ENCODE measurements around the gene VTI1A. TPM values are rescaled to one million over a fixed set of nuclear protein-coding genes. Genes with fewer than 3 reads are reported as not detected.

The VTI1A gene
- total and polyA plus RNA-seq, 2 of the 13 experiments (the other 11 are each of a cell fraction or from before 2014, with no cell fraction given), result 11.7 to 32.7 TPM

DNA sequence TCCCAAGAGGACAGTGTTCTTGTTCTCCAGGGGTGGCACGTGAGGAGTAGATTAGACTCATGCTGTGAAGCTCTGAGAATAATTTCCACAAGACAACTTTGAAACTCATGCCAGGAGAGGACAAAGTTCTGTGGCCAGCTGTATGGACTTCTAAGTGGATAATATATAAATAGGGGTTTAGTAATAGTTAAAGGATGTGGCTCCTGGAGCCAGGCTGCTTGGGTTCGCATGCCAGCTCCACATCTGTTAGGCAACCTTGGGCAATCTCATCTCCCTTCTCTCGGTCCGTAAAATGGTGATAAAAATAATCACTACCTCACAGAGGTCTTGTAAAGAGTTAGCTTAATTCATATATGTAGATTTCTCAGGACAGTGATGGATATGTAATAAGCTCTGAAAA is 37.3 kb upstream of the VTI1A start (continued):
- TF ChIP-seq, protein P1, sequence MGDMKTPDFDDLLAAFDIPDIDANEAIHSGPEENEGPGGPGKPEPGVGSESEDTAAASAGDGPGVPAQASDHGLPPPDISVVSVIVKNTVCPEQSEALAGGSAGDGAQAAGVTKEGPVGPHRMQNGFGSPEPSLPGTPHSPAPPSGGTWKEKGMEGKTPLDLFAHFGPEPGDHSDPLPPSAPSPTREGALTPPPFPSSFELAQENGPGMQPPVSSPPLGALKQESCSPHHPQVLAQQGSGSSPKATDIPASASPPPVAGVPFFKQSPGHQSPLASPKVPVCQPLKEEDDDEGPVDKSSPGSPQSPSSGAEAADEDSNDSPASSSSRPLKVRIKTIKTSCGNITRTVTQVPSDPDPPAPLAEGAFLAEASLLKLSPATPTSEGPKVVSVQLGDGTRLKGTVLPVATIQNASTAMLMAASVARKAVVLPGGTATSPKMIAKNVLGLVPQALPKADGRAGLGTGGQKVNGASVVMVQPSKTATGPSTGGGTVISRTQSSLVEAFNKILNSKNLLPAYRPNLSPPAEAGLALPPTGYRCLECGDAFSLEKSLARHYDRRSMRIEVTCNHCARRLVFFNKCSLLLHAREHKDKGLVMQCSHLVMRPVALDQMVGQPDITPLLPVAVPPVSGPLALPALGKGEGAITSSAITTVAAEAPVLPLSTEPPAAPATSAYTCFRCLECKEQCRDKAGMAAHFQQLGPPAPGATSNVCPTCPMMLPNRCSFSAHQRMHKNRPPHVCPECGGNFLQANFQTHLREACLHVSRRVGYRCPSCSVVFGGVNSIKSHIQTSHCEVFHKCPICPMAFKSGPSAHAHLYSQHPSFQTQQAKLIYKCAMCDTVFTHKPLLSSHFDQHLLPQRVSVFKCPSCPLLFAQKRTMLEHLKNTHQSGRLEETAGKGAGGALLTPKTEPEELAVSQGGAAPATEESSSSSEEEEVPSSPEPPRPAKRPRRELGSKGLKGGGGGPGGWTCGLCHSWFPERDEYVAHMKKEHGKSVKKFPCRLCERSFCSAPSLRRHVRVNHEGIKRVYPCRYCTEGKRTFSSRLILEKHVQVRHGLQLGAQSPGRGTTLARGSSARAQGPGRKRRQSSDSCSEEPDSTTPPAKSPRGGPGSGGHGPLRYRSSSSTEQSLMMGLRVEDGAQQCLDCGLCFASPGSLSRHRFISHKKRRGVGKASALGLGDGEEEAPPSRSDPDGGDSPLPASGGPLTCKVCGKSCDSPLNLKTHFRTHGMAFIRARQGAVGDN (CRISPR knock-in tag; IDR thresholded peaks at IDR 0.05), result no peak
- no peak for TF ChIP-seq GTF3A (CRISPR knock-in tag; conservative IDR thresholded peaks at IDR 0.05)

DNA sequence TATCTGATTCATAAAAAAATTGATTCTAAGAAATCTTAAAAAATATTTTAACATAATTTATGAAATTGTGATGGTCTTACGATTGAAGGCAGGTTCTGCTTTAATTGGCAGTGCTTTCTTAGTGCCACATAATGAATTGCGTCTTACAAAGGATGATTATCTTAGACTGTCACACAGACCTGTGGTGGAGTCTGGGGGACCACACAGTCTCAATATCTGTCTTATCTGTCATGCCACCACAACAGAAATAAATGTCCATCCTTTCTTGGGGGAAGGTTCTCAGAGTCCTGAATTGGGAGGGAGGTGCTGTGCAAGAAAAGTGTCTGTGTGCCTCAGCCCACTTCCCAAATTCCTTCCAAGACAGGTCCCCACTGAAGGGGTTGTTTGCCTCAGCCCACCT is 34.3 kb upstream of the VTI1A start:
- no peaks in the 10 kb centered on the region for H3K4me1 ChIP-seq (ENCODE audit: insufficient read depth, low read length)
- in situ Hi-C loops (cut with HindIII; ENCODE audit: extremely low pct_ligation_motif_present, low pct_unique_long_range_greater_than_20kb), result no loop called here
- intact Hi-C loops (cut with micrococcal nuclease; ENCODE audit: unreplicated experiment), result no loop called here
- DNase-seq (ENCODE audit: low spot score), result no peak
- FAIRE-seq, result no peak
- CTCF ChIA-PET (ENCODE audit: low intra/inter-chr PET ratio, low total read pairs), result no interaction called here
- 93% methylated on average over 2 of the region's 2 CpGs for WGBS (ENCODE audit: low lambda C conversion rate)
- no peak for ATAC-seq
- H2AFZ ChIP-seq (ENCODE audit: low read length), result no peak overlapping the region
- no peaks in the 10 kb centered on the region for H3K79me2 ChIP-seq (ENCODE audit: insufficient read depth, low read length)
- BruUV-seq (replicated peaks), result no TSS peak
- no peak overlapping the region for H3K4me2 ChIP-seq (ENCODE audit: low read depth, low read length)
- no peaks in the 10 kb centered on the region for H3K27me3 ChIP-seq (ENCODE audit: control insufficient read depth in 1 of 2, insufficient read depth in 2 of 2, low read length in 2 of 2)
- no peak overlapping the region for H3K27ac ChIP-seq (ENCODE audit: extremely low read length, insufficient read depth, low read length)
- H4K20me1 ChIP-seq (ENCODE audit: insufficient read depth, low read length), result no peaks in the 10 kb centered on the region
- no peak overlapping the region for H3K4me3 ChIP-seq (replicated peaks in 1 of 3; ENCODE audit: insufficient read depth in 1 of 3, low read depth in 2 of 3, low read length in 3 of 3)
- H3K36me3 ChIP-seq (replicated peaks in 1 of 2; ENCODE audit: control insufficient read depth in 1 of 2, insufficient read depth in 2 of 2, low read length in 2 of 2), result peaks cover 32 to 71% of the 10 kb centered on the region in 2 experiments
- no peak overlapping the region for H3K9ac ChIP-seq (ENCODE audit: insufficient read depth, low read depth, low read length)
- H3K9me3 ChIP-seq (ENCODE audit: low read length), result no peaks in the 10 kb centered on the region
- TF ChIP-seq ZNF235 (CRISPR knock-in tag; IDR thresholded peaks at IDR 0.05; ENCODE audit: borderline replicate concordance), result no peak
- no peak for TF ChIP-seq THAP11 (CRISPR knock-in tag; IDR thresholded peaks at IDR 0.05)
- POLR2A ChIA-PET, result no interaction called here

Measured in HepG2 (cell line).